GM18505 (cell line): Measurements from ENCODE around the gene HAND2.
A peak's percentile ranks its signal among the peaks of the same experiment; 100 is the strongest.

Source experiments
- ATAC-seq: cut with Tn5 transposase; IDR thresholded peaks from one replicate; pipeline ENCODE4 v1.9.1; 2021; ENCODE audit not compliant: unreplicated experiment
- POLR2A ChIP-seq: IDR thresholded peaks from 4 replicates; pipeline ENCODE4 v1.6.1; 2011; ENCODE audit warnings: borderline replicate concordance; ENCODE audit not compliant: insufficient read depth, insufficient read length; ENCODE audit errors: extremely low read depth

HAND2 gene

GRCh38 chr4:173498023-173498422 lies 32.0 kb downstream of the HAND2 start:
- no peak for TF ChIP-seq POLR2A
- ATAC-seq = peak; percentile 53

- peak; percentile 95 for ATAC-seq
- TF ChIP-seq POLR2A = no peak
These were observed 35.7 kb downstream of the HAND2 start for GRCh38 chr4:173494013-173494970.

GRCh38 chr4:173493041-173493440 lies 37.0 kb downstream of the HAND2 start:
- no peak for TF ChIP-seq POLR2A
- ATAC-seq = no peak

GRCh38 chr4:173492315-173492714 lies 37.7 kb downstream of the HAND2 start:
- TF ChIP-seq POLR2A = no peak

GRCh38 chr4:173490817-173491528 lies 39.1 kb downstream of the HAND2 start:
- TF ChIP-seq POLR2A = no peak
- no peak for ATAC-seq

More at GRCh38 chr4:173492315-173492714, 37.7 kb downstream of the HAND2 start:
- no peak for ATAC-seq

GRCh38 chr4:173490256-173490655 lies 39.8 kb downstream of the HAND2 start:
- TF ChIP-seq POLR2A = no peak

GRCh38 chr4:173489514-173489913 lies 40.5 kb downstream of the HAND2 start:
- TF ChIP-seq POLR2A = no peak
- ATAC-seq = no peak

More at GRCh38 chr4:173490256-173490655, 39.8 kb downstream of the HAND2 start:
- no peak for ATAC-seq

- ATAC-seq = no peak
- no peak for TF ChIP-seq POLR2A
These were observed 41.4 kb downstream of the HAND2 start for GRCh38 chr4:173488656-173489055.

GRCh38 chr4:173488074-173488473 lies 42.0 kb downstream of the HAND2 start:
- TF ChIP-seq POLR2A = no peak

GRCh38 chr4:173486714-173487392 lies 43.2 kb downstream of the HAND2 start:
- ATAC-seq = no peak
- TF ChIP-seq POLR2A = no peak

More at GRCh38 chr4:173488074-173488473, 42.0 kb downstream of the HAND2 start:
- ATAC-seq = no peak

GRCh38 chr4:173485164-173485563 lies 44.9 kb downstream of the HAND2 start:
- ATAC-seq = no peak
- no peak for TF ChIP-seq POLR2A

- no peak for TF ChIP-seq POLR2A
- ATAC-seq = no peak
These were observed 47.6 kb downstream of the HAND2 start for GRCh38 chr4:173482330-173482931.

GRCh38 chr4:173478913-173479283 lies 51.1 kb downstream of the HAND2 start:
- TF ChIP-seq POLR2A = no peak
- ATAC-seq = no peak
